ENCODE results near the gene NMS. TPM values are rescaled to one million over a fixed set of nuclear protein-coding genes. Genes with fewer than 3 reads are reported as not detected.

Gene NMS
- total and polyA plus RNA-seq, 10 of the 15 experiments (the other 5 are each of a cell fraction or from before 2014, with no cell fraction given): not detected

DNA sequence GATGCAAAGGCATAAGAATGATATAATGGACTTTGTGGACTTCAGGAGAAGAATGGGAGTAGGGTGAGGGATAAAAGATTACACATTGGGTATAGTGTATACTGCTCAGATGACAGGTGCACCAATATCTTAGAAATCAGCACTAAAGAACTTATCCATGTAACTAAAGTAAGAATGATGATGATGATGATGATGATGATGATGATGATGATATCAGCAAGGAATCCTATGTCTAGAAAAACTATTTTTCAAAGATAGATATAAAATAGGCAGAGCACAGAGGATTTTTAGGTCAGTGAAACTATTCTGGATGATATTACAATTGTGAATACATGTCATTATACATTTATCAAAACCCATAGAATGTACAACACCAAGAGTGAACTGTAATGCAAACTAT lies 34.3 kb downstream of the NMS start:
- Histone ChIP-seq H3K9me3 (replicated peaks; ENCODE audit: control insufficient read depth, insufficient read depth, low read length) (peaks cover 1% of the 10 kb centered on the region; the same call in 1 of the 3 replicates), H3K9ac (ENCODE audit: control insufficient read depth, insufficient read depth, low read length) (no peak overlapping the region), H3K4me2 (ENCODE audit: control insufficient read depth, insufficient read depth) (no peak overlapping the region), H3K4me1 (ENCODE audit: control insufficient read depth, insufficient read depth, low read length) (no peaks in the 10 kb centered on the region), H3K4me3 (no peak overlapping the region), H4K20me1 (ENCODE audit: control insufficient read depth, insufficient read depth) (no peaks in the 10 kb centered on the region), H3K79me2 (ENCODE audit: control insufficient read depth, insufficient read depth, low read length) (no peaks in the 10 kb centered on the region), H3K36me3 (ENCODE audit: control insufficient read depth in 2 of 2, insufficient read depth in 2 of 2, low read length in 1 of 2) (no peaks in the 10 kb centered on the region), H3K27ac (ENCODE audit: control insufficient read depth, insufficient read depth) (no peak overlapping the region), H3K27me3 (replicated peaks in 1 of 2; ENCODE audit: control insufficient read depth in 2 of 2, insufficient read depth in 2 of 2, low read length in 1 of 2) (no peaks in the 10 kb centered on the region), H2AFZ (ENCODE audit: control insufficient read depth, low read depth, low read length) (no peak overlapping the region)
- ATAC-seq: no peak
- intact Hi-C loops (cut with micrococcal nuclease; ENCODE audit: unreplicated experiment) (no loop called here), in situ Hi-C loops (cut with MboI) (no loop called here)
- FAIRE-seq: no peak
- SMC1A ChIA-PET (ENCODE audit: uncharacterized antibody, unreplicated experiment): no interaction called here
- POLR2A ChIA-PET: no interaction called here
- no peak for DNase-seq (ENCODE audit: low read depth, low spot score)
- TF ChIP-seq ZNF592 (IDR thresholded peaks at IDR 0.05): no peak
- TF ChIP-seq IKZF2 (IDR thresholded peaks at IDR 0.05): no peak
- no peak for TF ChIP-seq NRF1 (conservative IDR thresholded peaks at IDR 0.05; ENCODE audit: low read depth, low read length)
- TF ChIP-seq ZBED1 (IDR thresholded peaks at IDR 0.05; ENCODE audit: borderline replicate concordance): no peak
- TF ChIP-seq, protein P1, sequence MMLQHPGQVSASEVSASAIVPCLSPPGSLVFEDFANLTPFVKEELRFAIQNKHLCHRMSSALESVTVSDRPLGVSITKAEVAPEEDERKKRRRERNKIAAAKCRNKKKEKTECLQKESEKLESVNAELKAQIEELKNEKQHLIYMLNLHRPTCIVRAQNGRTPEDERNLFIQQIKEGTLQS (IDR thresholded peaks at IDR 0.05; ENCODE audit: borderline replicate concordance, extremely low read depth, low read depth, low read length): no peak
- RAD21 ChIA-PET (ENCODE audit: unreplicated experiment): interaction anchor here (0.5 kb wide), 1 partner anchor 58 kb away, joined by 3 read pairs; the partner anchor contains the start of gene PDCL3
- no TSS peak for BruUV-seq (replicated peaks)
- CTCF ChIA-PET: no interaction called here
